Measurements from ENCODE around the gene TUBB8B.
"Not testable (repeated sequence)": the region's sequence is repeated elsewhere in the genome, so short reads cannot be mapped to it uniquely, and the experiment has no call there.

The TUBB8B gene
- long read RNA-seq: 0 reads

DNA sequence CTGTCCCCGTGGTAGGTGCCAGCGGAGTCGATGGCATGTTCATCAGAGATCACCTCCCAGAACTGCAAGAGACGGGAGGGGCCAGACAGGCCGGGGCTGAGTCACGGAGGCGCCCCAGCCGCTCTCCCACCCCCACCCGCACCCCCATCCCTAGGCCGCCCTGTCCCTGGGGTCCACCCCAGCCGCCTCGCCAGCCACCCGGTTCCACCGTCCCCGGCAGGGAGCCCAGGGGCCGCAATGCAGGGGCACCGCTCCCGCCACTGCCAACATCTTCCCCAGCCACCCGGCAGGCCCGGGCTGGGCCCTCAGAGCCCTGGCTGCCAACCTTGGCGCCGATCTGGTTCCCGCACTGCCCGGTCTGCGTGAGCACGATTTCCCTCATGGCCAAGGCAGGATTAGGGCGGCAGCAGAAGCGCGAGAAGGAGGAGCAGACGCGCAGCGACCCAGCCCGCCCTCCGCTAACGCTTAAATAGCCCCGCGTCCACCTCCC is at the start of gene TUBB8B:
TUBB8B (minus strand) TSS at position 440 of the 490 bp plus-strand sequence; CDS start at position 382, 58 bp downstream.
- H3K27ac ChIP-seq (replicated peaks); H3K27me3 ChIP-seq (ENCODE audit: insufficient read depth, poor library complexity, severe bottlenecking); DNase-seq (ENCODE audit: low read depth in 1 of 2, low spot score in 1 of 2); H3K4me3 ChIP-seq (replicated peaks; ENCODE audit: insufficient read depth, low read length): not testable (repeated sequence)

- not testable (repeated sequence) for H3K27me3 ChIP-seq (ENCODE audit: insufficient read depth, poor library complexity, severe bottlenecking); H3K27ac ChIP-seq (replicated peaks); DNase-seq (ENCODE audit: low read depth in 1 of 2, low spot score in 1 of 2); H3K4me3 ChIP-seq (replicated peaks; ENCODE audit: insufficient read depth, low read length)
Observed at GRCh38 chr18:97252-97914, 48.0 kb upstream of the TUBB8B start.

GRCh38 chr18:96767-97131 is 47.3 kb upstream of the TUBB8B start:
- H3K4me3 ChIP-seq (replicated peaks; ENCODE audit: insufficient read depth, low read length); H3K27me3 ChIP-seq (ENCODE audit: insufficient read depth, poor library complexity, severe bottlenecking); DNase-seq (ENCODE audit: low read depth in 1 of 2, low spot score in 1 of 2); H3K27ac ChIP-seq (replicated peaks): not testable (repeated sequence)

DNA sequence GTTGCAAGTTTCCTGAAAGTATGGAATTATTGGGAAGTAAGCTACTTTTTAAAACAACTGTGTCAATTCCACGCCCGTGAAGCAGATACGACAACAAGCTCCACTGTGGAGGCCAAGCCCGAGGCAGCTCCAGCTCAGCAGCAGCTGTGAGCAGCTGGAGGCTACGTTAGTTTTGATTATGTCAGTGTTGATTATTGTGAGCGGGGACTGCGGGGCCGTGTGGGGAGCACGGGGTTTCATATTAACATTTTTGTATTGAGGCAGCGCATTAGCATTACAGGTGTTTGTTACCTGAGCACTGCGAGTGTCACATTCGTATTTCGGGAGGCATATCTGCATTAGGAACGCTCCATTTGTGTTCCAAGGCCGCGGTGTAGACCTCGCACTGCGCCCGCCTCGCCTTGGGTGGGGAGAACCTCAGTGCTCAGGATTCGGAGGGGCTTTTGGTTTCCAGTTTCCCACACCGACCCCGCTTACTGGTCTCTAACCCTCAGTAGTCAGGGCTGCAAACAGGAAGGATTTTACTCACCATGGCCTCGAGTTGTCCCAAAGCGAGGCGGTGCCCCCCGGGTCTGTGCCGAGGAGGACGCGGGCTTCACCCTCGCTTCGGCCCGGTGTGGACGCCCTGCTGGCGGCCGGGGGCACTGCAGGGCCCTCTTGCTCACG is 46.8 kb upstream of the TUBB8B start:
- H3K27me3 ChIP-seq (ENCODE audit: insufficient read depth, poor library complexity, severe bottlenecking); H3K27ac ChIP-seq (replicated peaks); H3K4me3 ChIP-seq (replicated peaks; ENCODE audit: insufficient read depth, low read length); DNase-seq (ENCODE audit: low read depth in 1 of 2, low spot score in 1 of 2): not testable (repeated sequence)

- not testable (repeated sequence) for H3K4me3 ChIP-seq (replicated peaks; ENCODE audit: insufficient read depth, low read length); H3K27ac ChIP-seq (replicated peaks); H3K27me3 ChIP-seq (ENCODE audit: insufficient read depth, poor library complexity, severe bottlenecking); DNase-seq (ENCODE audit: low read depth in 1 of 2, low spot score in 1 of 2)
Observed at GRCh38 chr18:95580-95979, 46.2 kb upstream of the TUBB8B start.

DNA sequence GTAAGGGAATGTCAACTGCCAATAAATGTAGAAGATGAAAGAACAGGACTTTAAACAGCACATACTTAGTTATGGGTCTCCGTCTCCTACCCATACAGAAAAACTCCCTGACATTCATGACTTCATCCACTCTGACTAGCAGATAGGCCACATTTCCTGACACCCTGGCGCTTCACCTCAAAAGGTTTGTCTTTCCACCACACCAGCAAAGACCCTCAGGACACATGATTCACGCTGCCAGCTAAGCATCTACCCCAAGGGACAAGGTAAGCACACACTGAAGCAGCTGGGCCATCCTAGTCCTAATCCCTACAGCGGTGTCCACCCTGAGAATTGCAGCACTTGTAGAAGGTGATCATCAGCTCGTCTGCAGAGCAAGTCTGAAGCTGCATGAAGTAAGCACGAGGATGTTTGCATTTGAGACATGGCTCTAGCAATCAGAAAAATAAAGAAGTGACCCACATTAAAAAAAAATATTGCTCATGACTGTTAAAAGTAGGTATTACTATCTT is 44.5 kb upstream of the TUBB8B start:
- DNase-seq (ENCODE audit: low read depth in 1 of 2, low spot score in 1 of 2): not testable (repeated sequence)

GRCh38 chr18:91561-91960 is 42.1 kb upstream of the TUBB8B start:
- not testable (repeated sequence) for DNase-seq (ENCODE audit: low read depth in 1 of 2, low spot score in 1 of 2); H3K4me3 ChIP-seq (replicated peaks; ENCODE audit: insufficient read depth, low read length); H3K27me3 ChIP-seq (ENCODE audit: insufficient read depth, poor library complexity, severe bottlenecking); H3K27ac ChIP-seq (replicated peaks)

More for the DNA sequence above, 44.5 kb upstream of the TUBB8B start:
- not testable (repeated sequence) for H3K27me3 ChIP-seq (ENCODE audit: insufficient read depth, poor library complexity, severe bottlenecking); H3K27ac ChIP-seq (replicated peaks); H3K4me3 ChIP-seq (replicated peaks; ENCODE audit: insufficient read depth, low read length)

DNA sequence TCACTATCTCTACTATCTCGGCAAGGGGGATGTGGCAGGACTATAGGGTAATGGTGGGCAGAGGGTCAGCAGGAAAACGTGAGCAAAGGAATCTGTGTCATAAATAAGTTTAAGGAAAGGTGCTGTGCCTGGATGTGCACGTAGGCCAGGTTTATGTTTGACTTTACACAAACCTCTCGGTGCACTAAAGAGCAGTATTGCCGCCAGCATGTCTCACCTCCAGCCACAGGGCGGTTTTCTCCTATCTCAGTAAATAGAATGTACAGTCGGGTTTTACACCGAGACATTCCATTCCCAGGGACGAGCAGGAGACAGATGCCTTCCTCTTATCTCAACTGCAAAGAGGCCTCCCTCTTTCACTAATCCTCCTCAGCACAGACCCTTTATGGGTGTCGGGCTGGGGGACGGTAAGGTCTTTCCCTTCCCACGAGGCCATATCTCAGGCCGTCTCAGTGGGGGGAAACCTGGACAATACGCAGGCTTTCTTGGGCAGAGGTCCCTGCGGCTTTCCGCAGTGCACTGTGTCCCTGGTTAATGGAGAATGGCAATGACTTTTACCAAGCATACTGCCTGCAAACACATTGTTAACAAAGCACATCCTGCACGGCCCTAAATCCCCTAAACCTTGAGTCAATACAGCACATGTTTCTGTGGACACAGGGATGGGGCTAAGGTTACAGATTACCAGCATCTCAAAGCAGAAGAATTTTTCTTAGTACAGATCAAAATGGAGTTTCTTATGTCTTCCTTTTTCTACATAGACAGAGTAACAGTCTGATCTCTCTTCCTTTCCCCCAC is 41.2 kb upstream of the TUBB8B start:
- DNase-seq (ENCODE audit: low read depth in 1 of 2, low spot score in 1 of 2); H3K27ac ChIP-seq (replicated peaks); H3K27me3 ChIP-seq (ENCODE audit: insufficient read depth, poor library complexity, severe bottlenecking); H3K4me3 ChIP-seq (replicated peaks; ENCODE audit: insufficient read depth, low read length): not testable (repeated sequence)

DNA sequence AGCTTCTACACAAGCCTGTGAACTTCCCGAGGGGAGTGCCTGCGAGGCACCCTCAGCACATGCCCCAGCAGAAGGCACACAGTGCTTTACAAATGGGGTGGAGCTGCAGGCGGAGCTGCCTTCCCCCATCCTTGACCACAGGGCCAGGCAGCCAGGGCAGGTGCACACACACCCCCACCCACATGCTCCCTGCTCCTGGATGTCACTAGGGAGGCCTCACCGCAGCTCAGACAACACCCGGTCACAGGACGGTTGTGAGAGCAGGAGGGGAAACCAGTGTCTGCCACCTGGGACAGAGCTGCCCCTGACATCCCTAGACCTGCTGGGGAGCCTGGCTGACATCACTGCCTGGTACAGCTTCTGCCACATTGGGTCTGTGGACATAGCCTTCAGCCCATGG is 39.7 kb upstream of the TUBB8B start:
- H3K4me3 ChIP-seq (replicated peaks; ENCODE audit: insufficient read depth, low read length); H3K27me3 ChIP-seq (ENCODE audit: insufficient read depth, poor library complexity, severe bottlenecking); DNase-seq (ENCODE audit: low read depth in 1 of 2, low spot score in 1 of 2); H3K27ac ChIP-seq (replicated peaks): not testable (repeated sequence)

DNA sequence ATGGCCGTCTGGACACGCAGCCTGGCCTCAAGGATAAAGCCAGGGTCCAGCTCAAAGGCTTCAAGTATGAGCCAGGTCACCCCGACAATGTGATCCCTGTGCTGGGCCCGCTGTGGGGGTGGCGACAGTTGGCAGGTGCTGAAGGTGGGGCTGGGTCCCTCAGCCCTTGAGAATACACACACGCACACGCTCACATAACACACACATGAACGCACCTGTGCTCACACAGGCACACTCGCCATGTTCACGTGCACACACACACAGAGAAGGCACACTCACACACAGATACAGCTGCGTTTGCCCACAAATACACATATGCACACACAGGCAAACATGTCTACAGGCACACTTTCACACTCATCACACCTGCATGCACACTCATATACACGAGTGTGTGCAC is 35.4 kb upstream of the TUBB8B start:
- not testable (repeated sequence) for H3K4me3 ChIP-seq (replicated peaks; ENCODE audit: insufficient read depth, low read length); H3K27ac ChIP-seq (replicated peaks); DNase-seq (ENCODE audit: low read depth in 1 of 2, low spot score in 1 of 2); H3K27me3 ChIP-seq (ENCODE audit: insufficient read depth, poor library complexity, severe bottlenecking)

GRCh38 chr18:82626-83209 is 33.3 kb upstream of the TUBB8B start:
- not testable (repeated sequence) for H3K4me3 ChIP-seq (replicated peaks; ENCODE audit: insufficient read depth, low read length); DNase-seq (ENCODE audit: low read depth in 1 of 2, low spot score in 1 of 2); H3K27me3 ChIP-seq (ENCODE audit: insufficient read depth, poor library complexity, severe bottlenecking); H3K27ac ChIP-seq (replicated peaks)

DNA sequence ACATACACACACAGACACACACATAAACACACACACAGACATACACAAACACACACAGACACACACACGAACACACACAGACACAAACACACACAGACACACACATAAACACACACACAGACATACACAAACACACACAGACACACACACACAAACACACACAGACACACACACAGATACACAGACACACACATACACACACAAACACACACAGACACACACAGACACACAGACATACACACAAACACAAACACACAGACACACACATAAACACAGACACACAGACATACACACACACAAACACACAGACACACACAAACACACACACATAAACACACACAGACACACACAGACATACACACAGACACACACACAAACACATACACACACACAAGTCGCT is 31.5 kb upstream of the TUBB8B start:
- DNase-seq (ENCODE audit: low read depth in 1 of 2, low spot score in 1 of 2): not testable (repeated sequence)

GRCh38 chr18:80202-80601 is 30.8 kb upstream of the TUBB8B start:
- not testable (repeated sequence) for DNase-seq (ENCODE audit: low read depth in 1 of 2, low spot score in 1 of 2); H3K27me3 ChIP-seq (ENCODE audit: insufficient read depth, poor library complexity, severe bottlenecking); H3K4me3 ChIP-seq (replicated peaks; ENCODE audit: insufficient read depth, low read length); H3K27ac ChIP-seq (replicated peaks)

More for the DNA sequence above, 31.5 kb upstream of the TUBB8B start:
- H3K27ac ChIP-seq (replicated peaks); H3K27me3 ChIP-seq (ENCODE audit: insufficient read depth, poor library complexity, severe bottlenecking); H3K4me3 ChIP-seq (replicated peaks; ENCODE audit: insufficient read depth, low read length): not testable (repeated sequence)

DNA sequence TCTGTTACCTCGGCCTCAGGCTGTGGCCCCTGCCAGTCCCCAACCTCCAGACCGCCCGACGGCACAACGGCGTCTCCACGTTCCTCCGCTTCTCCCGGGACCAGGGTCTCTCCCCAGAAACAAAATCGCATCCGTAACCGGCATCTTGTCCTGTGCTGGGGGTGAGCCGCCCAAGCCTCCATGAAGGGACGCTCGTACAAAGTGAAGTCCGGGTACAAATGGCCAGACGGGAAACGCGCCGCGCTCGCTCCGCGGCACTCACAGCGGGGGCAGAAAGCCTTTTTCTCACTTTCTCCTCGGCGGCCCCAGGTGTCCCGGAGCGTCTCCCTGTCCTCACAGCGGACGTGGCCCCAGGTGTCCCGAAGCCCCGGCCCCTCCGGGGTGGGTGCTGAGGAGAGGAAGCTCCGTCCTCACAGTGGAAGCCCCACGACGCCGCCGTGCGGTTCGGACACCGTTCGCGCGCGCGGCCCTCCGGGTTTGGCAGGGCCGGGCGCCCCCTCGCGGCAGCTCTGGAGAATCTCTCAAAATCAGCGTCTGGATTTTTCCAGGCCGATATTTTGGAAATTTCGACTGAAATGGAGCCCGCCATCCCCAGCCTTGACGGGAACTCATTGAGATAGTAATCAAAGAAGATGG is 26.2 kb upstream of the TUBB8B start:
- not testable (repeated sequence) for H3K27me3 ChIP-seq (ENCODE audit: insufficient read depth, poor library complexity, severe bottlenecking); DNase-seq (ENCODE audit: low read depth in 1 of 2, low spot score in 1 of 2); H3K4me3 ChIP-seq (replicated peaks; ENCODE audit: insufficient read depth, low read length); H3K27ac ChIP-seq (replicated peaks)

All from HL-60 (cell line).